Myocyte (in vitro differentiated cells): ENCODE measurements around the gene MAEA. TPM values are rescaled to one million over a fixed set of nuclear protein-coding genes. Genes with fewer than 3 reads are reported as not detected.
"Not testable (repeated sequence)": the region's sequence is repeated elsewhere in the genome, so short reads cannot be mapped to it uniquely, and the experiment has no call there.

Experiments
- DNase-seq: peaks from one replicate; pipeline ENCODE4 v3.0.0-alpha.2; 2012; ENCODE audit warnings: low read depth
- total RNA-seq: library from RNA; depleted of rRNA; stranded (reverse); fragments of >200 nt; gene quantifications from 2 replicates; pipeline ENCODE4 v1.2.3, GENCODE V29; 2014

MAEA gene
- total RNA-seq, 1 donor from 2014 or later: 47.8 TPM

DNA sequence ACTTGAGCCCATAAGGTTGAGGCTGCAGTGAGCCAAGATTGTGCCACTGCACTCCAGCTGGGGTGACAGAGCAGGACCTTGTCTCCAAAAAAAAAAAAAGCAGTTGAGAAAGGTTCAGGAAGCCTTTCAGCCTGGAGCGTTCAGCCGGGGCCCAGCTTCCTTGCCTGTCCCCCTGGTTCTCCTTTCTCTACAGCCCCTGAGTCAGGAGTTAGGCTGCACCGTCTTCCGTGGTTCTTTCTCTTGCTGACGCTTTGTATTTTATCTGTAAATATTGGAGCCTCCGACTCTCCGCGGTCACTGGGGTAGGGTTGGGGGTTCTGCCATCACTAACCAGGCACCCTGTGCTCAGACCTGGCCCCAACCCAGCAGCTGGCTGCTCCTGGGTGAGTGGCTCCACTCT, 43.6 kb downstream of the MAEA start:
- DNase-seq: no peak

DNA sequence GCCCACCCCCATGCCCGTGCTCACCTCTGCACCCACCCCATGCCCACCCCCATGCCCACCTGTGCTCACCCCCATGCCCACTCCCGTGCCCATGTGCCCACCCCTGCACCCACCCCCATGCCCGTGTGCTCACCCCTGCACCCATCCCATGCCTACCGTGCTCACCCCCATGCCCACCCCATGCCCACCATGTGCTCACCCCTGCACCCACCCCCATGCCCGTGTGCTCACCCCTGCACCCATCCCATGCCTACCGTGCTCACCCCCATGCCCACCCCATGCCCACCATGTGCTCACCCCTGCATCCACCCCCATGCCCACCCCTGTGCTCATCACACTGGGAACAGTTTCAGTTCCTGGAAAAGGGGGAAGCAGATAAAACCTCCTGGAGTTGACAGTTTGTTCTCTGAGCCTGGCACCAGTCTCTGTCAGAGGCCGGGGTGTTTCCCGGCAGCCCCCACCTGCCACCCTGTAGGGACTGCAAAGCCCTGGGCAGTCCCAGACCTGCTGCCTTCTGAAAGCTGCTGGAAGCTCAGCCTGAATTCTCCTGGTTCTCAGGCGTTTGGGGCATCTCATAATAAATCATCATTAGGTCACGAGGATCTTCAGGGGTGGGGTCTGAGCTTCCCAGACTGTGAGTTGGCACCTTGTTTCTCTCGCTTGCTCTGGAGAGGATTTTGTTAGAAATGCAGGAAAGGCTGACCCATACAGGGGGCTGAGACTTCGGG, 44.3 kb downstream of the MAEA start:
- DNase-seq: not testable (repeated sequence)

DNA sequence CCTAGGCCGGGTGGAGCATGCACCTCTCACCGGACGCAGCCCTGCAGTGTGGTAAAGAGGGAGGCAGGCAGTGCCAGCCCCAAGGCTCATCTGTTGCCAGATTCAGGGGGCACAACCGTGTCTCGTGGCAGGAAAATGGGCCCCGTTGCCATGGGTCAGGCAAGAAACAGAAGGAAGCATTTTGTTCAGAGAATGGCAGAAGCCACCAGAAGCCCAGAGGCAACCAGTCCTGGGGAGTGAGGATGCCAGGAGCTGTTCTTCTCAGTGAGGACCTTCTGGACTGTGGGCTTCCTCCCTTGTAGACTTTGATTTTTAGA, 44.8 kb downstream of the MAEA start:
- no peak for DNase-seq

DNA sequence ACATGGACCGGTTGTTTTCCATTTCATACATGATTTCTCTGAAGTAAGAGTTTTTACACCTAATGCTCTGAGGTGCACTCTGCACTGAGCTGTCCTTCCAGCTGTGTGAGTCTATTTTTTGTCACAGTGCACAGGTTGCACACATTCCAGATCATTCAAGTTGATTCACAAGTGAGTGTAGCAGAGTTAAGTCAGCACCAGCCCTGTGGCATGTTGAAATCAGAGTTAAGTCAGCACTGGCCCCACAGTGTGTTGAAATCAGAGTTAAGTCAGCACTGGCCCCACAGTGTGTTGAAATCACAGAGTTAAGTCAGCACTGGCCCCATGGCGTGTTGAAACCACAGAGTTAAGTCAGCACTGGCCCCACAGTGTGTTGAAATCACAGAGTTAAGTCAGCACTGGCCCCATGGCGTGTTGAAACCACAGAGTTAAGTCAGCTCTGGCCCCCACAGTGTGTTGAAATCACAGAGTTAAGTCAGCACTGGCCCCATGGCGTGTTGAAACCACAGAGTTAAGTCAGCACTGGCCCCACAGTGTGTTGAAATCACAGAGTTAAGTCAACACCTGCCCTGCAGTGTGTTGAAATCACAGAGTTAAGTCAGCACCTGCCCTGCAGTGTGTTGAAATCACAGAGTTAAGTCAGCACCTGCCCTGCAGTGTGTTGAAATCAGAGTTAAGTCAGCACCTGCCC, 45.6 kb downstream of the MAEA start:
- not testable (repeated sequence) for DNase-seq

DNA sequence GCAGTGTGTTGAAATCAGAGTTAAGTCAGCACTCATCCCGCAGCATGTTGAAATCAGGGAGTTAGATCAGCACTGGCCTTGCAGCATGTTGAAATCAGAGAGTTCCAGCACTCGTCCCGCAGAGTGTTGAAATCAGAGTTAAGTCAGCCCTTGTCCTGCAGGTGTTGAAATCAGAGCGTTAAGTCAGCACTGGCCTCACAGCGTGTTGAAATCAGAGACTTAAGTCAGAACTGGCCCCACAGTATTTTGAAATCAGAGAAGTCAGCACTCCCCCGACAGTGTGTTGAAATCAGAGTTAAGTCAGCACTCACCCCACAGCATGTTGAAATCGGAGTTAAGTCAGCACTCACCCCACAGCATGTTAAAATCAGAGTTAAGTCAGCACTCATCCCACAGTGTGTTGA, 46.4 kb downstream of the MAEA start:
- no peak for DNase-seq

DNA sequence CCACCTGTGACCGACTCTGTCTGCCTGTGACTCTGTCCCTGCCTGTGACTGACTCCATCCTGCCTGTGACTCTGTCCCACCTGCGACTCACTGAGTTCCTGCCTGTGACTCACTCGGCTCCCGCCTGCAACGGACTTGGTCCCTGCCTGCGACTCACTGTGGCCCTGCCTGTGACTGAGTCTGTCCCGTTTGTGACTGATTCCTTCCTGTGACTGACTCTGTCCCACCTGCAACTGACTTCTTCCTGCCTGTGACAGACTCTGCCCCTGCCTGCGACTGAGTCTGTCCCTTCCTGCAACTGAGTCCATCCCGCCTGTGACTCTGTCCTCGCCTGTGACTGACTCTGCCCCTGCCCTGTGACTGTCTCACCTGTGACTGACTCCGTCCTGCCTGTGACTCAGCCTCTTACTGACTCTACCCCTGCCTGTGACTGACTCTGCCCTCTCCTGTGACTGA, 47.7 kb downstream of the MAEA start:
- DNase-seq: no peak

DNA sequence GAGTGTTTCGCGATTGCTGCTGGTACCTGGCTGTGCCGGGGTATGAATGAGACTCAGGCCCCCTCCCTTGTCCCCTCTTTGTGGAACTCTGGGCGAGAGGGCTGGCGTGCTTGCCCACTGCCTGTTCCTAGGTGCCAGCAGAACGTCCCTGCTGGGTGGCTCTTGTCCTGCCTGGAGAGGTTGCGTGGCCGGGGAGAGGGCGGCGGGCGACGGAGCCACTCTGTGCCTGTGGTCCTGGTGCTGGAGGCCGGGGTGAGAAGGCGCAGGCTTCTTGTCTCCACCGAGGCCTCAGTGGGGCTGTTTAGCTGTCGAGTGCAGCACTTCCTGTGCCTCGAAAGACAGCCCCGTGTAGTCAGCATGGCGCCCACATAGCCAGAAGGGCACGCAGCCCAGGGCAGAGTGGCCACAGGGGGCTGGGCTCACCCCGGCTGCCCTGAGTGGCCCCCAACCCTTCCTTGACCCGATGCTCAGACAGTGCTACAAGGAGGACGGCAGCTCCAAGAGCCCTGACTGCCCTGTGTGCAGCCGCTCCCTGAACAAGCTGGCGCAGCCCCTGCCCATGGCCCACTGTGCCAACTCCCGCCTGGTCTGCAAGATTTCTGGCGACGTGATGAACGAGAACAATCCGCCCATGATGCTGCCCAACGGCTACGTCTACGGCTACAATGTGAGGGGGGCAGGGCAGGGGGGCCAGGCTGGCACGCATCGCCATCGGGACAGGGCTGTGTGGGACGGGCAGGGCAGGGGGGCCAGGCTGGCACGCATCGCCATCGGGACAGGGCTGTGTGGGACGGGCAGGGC, 48.5 kb downstream of the MAEA start:
- DNase-seq: no peak

DNA sequence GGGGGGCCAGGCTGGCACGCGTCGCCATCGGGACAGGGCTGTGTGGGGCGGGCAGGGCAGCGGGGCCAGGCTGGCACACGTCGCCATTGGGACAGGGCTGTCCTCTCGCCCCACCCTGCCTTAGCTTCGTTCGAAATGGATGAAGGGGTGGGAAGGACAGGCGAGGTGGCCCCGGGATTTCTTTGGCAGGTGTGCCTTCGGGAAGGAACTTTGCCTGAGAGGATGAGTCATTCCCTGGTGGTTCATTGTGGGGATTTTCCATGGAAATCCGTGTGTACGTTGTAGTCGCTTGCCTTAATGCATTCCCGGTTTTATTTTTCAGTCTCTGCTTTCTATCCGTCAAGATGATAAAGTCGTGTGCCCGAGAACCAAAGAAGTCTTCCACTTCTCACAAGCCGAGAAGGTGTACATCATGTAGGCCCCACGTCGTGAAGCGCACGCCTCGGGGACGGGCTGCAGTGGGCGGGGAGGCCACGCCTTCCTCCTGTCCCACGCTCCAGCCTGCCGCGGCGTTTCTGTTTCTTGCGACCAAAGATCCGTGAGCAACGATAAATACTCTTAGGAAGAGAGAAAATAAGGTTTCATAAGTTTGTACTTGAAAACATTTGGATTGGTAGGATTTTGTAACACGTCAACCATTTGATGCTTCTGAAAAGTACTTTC, 49.2 kb downstream of the MAEA start:
- DNase-seq: no peak

DNA sequence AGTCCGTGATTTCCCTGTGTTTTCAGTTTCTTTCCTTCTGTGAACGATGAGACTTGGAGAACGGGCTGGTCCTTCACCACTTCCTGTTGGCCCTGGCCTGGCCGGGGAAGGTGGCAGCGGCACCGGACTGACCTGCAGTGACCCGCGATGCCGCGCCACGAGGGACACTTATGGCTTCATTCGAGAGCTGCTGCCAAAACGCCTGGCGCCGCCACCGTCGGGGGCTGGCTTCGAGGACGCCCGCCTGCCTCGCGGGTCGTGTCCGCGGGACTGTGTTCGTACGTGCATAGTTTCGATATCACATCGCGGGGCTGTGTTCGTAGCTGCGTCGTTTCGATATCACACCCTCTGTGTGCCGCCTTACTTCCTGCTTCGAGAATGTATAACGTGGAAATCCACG, 49.8 kb downstream of the MAEA start:
- no peak for DNase-seq

DNA sequence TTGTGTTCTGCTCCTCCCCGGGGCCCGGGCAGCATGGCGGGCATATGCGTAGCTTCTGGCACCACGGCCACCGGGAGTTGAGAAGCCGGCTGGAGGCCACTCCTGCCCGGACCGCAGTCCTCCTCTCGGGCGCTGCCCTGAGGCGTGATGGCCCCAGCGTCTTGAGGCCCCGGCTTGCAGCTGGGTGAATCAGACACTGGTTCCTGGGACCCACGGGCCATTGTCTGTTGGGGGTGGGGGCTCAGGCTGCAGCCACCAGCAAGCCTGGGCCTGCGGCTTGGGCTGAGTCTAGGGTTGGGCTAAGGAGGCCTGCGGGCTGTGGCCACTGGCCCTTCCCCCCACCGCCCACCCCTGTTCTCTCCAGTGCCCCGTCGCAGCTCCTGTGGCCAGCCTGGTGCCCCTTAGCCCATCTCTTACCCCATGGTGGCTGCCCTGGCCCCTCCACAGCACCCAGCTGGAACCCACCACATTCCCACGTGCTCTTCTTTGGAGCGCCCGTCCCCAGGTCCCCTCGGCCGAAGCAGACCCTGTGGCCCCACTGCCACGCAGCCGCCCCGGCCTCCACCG, 50.6 kb downstream of the MAEA start:
- no peak for DNase-seq

DNA sequence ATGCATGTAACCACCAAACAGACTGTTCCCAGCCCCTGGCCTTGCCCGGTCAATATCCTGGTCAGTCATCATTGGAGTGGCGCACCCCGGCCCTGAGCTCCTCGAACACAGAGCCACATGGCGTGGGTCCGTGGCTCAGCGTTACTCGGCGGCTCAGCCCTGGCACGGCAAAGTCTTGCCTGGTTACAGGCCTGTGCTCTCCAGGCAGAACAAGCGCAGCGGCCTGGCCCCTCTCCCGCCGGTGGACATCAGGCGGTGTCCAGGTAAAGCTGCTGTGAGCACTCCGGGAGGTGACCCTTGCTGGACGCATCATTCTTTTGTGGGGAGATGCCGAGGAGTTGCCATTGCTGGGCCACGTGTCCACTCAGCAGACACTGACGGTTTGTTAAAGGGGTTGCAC, 51.2 kb downstream of the MAEA start:
- no peak for DNase-seq

DNA sequence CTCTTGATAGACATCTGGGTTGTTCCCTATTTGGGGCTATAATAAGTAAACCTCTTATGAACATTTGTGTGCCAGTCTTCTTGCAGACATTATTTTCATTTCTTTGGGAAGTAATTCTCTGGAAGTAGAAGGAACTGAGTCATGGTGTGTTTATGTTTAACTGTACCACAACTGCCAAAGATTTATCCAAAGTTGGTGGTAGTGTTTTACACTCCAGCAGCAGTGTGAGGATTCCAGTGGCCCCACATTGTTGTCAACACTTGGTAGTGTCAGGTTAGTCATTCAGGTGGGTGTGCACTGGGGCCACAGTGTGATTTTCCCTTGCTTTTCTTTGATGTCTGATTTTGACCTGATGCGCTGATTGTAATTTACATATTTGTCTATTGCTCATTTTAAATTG, 52.3 kb downstream of the MAEA start:
- no peak for DNase-seq

DNA sequence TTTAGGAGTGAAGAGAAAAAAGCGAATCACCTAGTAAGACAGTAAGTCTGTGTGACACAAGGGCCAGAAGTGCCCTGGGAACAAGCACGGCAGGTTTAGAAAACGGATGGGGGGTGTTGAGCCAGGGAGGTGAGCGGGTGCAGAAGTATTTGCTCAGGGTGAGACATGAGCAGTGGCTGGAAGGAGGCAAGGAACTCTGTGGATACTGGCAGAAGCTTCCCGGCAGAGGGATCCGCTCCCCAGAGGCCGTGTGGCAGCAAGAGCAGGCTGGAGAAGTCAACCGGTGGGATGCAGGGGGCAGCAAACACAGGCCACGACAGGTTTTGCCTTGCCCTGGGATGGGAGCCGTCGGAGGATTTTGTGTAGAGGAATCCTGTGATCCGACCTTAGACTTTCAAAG, 55.0 kb downstream of the MAEA start:
- no peak for DNase-seq

DNA sequence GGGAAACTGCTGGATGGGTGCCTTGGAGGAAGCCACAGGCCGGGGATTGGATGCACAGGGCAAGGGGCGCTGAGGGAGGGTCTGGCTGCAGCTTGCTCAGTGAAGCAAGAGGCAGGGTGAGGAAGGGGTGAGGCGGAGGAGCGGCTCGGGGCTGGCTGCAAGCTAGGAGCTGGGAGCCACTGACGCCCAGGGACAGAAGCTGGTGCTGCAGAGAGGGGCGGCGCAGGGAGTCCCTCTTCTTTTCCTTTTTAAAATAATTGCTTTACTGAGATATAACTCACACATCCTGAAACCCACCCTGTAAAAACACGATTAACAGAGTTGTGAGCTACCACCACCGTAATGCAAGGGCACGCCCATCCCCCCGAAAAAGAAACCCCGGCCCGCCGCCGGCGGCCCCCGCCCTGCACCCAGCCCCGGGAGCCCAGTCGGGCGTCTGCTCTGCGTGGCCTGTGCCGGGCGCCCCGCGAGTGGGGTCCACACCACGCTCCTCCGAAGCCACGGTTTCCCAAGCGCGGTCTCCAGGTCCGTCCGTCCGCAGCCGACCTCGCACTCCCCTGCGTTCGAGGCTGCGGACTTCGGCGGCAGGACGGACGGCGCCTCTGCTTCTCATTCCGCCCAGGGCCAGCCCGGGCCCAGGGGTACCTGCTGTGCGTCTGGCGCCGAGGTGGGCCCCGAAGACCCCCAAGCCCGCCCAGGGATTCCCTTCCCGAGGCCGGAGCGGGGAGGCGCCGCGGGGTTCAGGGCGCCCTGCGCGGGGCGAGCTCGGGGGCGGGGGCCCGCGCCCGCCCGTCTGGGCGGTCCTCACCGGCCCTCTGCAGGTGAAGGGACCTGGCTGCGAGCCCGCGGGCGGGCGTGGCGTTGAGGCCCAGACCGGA, 56.5 kb downstream of the MAEA start:
- peak; percentile 45 for DNase-seq

DNA sequence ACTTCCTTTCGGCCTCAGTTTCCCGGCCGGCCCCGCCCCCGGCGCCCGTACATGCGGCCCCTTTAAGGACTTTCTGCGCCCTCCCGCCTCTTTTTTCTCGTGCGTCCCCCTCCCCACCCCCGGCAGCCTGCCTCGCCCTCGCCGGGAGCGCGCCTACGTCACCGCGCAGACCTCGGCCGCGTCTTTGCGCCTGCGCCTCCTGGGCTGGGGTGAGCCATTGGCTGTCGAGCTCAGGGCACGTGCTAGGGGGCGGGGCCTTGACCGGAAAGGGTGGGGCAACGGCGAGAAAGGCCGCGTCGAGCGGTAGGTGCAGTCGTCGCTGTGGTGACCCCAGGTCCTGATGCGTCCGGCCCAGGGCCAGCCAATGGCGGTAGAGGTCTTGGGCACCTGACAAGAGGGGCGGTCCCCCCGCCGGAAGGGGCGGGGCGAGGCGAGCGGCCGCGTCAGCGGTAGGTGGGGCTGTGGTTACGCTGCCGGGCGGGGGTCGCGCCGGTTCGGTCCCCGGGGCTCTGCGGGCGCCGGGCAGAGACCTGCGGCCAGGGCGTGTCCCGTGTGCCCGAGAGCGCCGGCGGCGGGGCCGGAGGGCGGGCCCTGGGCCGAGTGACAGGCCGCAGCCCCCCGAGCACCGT, 57.2 kb downstream of the MAEA start, which contains the start of gene UVSSA:
Gene UVSSA, plus strand, starts transcription at position 428 of the 629 bp plus-strand sequence. CDS start 884 bp downstream, outside the sequence.
- DNase-seq: peak; percentile 100

DNA sequence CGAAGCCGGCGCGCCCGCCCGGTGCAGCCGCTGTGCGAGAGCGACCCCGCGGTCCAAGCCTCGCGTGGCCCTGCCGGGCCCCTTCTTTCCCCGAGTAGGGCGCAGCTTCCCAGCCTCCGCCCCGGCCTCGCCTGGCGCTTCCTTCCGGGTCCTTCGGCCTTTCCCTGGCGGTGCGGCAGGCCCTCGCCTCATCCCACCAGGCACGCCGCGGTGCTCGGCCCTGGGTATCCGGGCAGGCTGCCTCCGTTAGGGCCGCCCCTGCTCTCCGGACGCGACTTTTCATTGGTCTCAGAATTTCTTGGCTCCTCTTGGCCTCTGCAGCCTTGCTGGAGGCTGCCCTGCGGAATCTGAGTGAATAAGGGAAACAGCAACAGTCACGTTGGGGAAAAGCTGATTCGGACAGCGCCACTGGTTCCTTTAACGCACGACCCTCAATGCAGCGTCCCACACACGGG, 57.7 kb downstream of the MAEA start:
- DNase-seq: peak; percentile 80

DNA sequence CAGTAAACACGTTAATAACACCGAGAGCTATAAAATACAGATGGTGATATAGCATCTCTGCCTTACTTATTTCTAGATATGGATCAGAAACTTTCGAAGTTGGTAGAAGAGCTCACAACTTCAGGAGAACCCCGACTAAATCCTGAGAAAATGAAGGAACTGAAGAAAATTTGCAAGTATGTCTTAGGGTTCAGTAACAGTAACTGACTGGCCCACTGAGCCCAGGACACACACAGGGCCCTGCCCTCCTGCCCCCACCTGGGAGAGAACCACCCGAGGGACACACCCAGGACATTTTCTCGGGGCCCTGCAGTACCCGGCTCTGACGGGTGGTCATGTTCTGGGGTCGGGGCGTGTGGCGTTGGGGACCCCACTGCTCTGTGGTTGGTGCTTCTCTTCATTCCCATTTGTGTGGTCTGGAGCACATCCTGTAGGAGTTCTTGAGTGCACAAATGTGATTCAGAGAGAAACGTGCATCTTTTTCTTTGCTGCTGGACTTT, 58.4 kb downstream of the MAEA start:
- DNase-seq: no peak

DNA sequence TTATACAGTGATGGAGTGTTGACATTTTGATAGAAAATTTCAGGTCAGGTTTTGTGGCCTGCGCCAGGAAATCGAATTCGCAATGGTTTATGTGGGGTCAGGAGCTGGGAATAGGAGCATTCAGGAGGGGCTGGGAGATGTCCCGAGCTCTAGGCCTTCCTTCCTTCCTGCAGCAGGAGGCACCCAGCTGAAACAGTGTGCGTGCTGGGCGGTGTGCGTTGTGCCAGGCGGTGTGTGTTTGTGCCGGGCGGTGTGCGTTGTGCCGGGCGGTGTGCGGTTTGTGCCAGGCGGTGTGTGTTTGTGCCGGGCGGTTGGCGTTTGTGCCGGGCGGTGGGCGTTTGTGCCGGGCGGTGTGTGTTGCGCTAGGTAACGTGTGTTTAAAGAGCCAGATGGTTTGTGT, 59.1 kb downstream of the MAEA start:
- no peak for DNase-seq

DNA sequence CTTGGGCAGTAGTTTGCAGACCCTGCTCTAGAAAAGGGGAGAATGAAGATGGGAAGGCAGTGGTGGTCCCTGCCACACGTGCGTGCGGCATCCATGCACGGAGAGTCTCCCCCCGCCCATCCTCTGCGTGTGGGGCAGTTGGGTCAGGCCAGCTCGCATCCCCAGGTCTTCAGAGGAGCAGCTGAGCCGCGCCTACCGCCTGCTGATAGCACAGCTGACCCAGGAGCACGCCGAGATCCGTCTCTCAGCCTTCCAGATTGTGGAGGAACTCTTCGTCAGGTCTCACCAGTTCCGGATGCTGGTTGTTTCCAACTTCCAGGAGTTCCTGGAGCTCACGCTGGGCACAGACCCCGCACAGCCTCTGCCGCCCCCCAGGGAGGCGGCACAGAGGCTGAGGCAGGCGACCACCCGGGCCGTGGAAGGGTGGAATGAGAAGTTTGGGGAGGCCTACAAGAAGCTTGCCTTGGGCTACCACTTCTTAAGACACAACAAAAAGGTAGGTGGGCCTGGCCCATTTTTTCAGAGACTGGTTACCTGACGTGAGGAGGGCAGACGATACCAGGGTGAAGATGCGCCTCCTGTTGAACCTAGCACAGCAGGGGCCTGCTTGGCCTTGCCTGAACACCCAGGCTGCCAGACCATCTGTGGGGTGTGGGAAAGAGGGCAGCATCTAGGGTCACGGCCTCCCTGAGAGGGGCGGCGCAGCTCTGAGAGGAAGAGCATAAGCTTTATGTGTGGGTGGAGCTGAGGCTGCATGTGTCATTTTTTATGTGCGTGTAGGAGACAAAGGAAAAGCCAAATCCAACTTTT, 59.9 kb downstream of the MAEA start:
- DNase-seq: no peak
